Measurements from ENCODE around the gene FUT7.

FUT7 gene, protein sequence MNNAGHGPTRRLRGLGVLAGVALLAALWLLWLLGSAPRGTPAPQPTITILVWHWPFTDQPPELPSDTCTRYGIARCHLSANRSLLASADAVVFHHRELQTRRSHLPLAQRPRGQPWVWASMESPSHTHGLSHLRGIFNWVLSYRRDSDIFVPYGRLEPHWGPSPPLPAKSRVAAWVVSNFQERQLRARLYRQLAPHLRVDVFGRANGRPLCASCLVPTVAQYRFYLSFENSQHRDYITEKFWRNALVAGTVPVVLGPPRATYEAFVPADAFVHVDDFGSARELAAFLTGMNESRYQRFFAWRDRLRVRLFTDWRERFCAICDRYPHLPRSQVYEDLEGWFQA

DNA sequence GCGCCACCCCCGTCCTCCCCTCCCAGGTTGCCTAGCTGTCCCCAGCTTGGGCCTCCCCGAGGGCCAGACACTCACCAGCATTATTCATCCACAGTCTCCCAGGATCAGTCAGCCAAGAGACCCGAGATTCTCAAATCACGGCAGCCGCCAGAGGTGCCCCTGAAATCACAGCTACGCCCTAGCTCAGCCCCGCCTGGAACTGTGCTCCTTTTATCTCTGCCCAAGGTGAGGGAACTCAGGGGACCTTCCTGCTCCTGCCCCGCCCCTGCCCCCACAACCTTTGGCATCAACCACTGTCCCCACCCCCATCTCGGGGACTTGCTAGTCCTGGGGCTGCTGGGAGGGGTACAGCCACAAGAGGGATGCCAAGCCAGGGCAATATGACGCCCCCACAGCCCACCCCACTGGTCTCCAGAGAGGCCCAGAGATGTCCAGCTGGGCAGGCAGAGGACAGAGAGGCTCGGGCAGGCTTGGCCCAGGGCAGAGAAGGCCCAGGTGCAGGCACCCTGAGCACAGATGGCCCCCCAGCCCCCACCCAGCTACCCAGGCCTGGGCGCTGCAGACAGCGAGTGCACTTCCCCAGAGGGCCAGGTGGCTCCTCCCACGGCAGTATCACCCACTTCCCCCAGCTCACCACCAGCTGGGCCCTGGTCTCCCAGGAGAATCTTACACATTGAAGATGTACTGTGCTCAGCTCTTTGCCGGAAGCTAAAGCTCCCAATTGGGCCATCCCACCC, at the start of gene FUT7:
FUT7 (minus strand) TSS at position 185 of the 737 bp plus-strand sequence; CDS start at position 88, 97 bp downstream.
- DNase-seq (ENCODE audit: low read depth in 3 of 3, low spot score in 1 of 3): no peak

DNA sequence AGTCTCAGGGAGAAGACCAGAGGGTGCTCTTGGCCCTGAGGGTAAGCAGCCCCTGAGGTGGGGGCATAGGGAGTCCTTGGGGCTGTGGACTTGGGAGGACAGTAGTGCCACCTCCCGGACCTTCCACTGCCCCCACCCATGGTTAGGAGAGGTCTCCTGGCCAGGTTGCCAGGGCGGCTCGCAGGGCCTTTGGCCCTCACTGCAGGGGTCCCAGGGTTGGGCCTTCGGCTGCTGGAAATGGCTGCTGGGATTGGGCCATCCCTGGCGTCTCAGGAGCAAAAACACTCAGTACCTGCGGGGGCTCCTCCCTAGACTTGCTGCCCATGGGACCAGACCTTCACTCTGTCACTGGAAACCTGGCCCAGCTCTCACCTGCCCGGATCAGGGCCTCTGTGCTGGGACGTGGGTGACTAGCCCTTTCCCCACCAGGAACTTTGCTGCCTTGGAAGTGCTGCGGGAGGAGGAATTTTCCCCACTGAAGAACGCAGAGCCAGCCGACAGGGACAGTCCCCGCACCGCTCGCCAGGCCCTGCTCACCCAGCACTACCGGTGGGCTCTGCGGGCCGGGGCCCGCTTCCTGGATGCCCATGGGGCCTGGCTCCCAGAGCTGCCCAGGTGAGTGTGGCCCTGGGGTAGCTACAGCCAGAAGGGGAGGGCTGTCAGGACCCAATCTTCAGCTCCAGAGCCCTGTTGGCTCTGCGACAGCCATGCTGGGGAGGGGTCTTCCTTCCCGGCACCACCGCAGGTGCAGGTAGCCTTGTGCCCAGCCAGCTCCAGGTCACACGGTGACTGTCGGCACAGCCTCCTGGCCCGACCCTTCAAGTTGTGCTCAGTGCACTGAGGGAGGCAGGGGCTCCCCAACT, 48.6 kb upstream of the FUT7 start:
- DNase-seq (ENCODE audit: low read depth in 3 of 3, low spot score in 1 of 3): no peak

DNA sequence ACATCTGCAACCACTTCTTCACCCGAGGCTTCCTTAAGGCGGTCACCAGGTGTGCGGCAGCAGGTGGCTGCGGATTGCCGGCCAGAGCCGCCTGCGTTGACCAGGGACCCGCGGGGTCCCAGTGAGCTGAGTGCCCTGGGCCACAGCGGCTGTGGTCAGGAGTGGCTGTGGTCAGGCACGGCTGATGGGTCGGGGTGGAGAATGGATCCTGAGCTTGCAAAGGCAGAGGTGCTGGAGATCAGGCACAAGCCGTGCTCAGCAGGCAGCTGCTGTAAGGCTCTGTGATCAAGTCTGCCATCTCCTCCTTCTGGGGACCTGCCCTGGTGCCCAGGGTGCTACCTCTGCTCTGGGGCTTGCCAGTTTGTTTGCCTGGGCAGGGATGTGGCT, 47.5 kb upstream of the FUT7 start:
- no peak for DNase-seq (ENCODE audit: low read depth in 3 of 3, low spot score in 1 of 3)

DNA sequence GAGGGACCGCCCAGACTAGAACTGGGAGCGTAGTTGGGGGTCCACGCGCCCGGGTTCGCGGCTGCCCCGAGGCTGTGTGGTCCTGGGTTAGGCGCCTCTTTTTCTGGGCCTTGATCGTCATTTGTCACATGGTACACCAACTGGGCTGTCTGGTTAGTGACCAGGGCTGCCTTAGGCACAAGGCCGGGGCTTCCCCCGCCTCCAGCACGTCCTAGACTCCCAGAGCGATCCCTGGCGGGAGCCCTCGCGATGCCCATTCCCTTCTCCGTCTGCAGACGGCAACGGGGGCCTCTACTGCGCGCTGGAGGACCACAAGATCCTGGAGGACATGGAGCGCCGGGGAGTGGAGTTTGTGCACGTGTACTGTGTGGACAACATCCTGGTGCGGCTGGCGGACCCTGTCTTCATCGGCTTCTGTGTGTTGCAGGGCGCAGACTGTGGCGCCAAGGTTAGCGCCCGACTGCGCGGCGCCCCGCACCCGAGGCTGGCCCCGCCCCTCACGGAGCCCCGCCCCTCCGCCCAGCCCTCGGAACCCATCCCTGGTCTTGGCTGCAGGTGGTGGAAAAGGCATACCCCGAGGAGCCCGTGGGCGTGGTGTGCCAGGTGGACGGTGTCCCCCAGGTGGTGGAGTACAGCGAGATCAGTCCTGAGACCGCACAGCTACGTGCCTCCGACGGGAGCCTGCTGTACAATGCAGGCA, 47.0 kb upstream of the FUT7 start:
- no peak for DNase-seq (ENCODE audit: low read depth in 3 of 3, low spot score in 1 of 3)

DNA sequence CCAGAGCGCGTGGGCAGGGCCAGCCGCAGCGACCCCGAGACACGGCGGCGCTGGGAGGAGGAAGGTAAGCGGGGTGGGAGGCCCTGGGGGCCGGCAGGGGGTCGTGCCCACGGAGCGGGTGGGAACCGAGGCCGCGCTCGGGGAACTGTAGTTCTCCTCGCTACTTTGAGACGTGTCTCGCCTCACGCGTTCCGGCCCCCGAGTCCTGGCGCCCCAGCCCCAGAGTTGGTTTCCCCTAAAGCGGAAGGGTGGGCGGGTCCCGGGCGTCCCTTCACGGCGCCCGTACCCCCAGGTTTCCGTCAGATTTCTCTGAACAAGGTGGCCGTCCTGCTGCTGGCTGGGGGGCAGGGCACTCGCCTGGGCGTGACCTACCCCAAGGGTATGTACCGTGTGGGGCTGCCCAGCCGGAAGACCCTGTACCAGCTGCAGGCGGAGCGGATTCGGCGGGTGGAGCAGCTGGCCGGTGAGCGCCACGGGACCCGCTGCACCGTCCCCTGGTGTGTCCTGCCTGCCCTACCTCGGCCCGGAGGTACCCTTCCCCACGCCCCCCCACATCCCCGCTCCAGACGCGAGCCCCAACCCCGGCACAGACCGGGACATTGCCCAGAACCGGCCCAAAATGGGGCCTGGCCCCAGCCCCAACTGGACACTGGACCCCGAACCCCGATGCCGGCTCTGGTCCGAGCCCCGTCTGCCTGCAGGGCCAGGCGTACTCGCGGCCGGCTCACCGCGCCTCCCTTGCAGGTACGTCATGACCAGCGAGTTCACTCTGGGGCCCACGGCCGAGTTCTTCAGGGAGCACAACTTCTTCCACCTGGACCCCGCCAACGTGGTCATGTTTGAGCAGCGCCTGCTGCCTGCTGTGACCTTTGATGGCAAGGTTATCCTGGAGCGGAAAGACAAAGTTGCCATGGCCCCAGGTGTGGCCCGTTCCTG, 46.1 kb upstream of the FUT7 start:
- DNase-seq (ENCODE audit: low read depth in 3 of 3, low spot score in 1 of 3): no peak

DNA sequence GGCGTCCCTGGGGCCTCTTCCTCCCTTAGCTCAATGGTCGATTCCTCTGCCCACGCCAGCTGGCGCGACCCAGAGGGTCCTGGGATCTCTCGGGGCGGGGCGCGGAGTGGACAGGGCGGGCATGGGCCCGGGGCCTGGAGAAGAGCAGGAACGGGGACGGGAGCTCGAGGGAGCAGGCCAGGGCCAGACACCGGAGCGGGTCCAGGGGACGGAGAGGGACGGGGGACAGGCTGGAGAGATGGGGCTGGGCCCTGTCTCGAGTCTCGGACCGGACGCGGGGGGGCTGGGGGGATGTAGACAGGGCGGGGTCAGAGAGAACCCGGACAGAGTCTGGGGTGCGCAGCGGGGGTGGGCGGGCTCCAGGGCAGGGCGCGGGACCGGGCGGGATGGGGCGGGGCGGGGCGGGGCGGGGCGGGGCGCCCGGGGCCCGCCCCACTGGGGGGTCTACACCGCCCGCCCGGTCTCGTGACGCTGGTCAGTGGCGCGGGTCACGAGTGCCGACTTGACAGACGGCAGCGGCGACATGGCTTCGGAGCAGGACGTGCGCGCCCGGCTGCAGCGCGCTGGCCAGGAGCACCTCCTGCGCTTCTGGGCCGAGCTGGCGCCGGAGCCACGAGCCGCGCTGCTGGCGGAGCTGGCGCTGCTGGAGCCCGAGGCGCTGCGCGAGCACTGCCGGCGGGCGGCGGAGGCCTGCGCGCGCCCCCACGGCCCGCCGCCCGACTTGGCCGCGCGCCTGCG, 45.3 kb upstream of the FUT7 start, which contains the start of gene UAP1L1:
UAP1L1 (plus strand) TSS at position 508 of the 738 bp plus-strand sequence; CDS start at position 524, 16 bp downstream.
- no peak for DNase-seq (ENCODE audit: low read depth in 3 of 3, low spot score in 1 of 3)

DNA sequence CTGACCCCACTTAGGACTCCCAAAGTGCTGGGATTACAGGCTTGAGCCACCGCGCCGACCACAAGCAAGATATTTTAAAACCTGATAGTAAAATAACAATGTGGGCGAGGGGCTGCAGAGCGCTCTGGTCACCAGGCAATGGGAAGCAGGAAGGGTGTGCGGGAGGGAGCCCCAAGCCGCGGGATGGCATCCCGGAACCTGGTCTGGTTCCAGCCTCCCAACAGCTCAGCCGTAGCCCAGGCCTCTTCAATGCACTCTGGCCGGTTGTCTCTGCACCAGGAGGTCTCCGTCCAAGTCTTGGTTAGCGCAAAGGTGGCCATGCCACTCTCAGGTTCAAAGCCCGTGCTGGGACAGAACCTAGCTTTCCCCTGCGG, 44.7 kb upstream of the FUT7 start:
- no peak for DNase-seq (ENCODE audit: low read depth in 3 of 3, low spot score in 1 of 3)

DNA sequence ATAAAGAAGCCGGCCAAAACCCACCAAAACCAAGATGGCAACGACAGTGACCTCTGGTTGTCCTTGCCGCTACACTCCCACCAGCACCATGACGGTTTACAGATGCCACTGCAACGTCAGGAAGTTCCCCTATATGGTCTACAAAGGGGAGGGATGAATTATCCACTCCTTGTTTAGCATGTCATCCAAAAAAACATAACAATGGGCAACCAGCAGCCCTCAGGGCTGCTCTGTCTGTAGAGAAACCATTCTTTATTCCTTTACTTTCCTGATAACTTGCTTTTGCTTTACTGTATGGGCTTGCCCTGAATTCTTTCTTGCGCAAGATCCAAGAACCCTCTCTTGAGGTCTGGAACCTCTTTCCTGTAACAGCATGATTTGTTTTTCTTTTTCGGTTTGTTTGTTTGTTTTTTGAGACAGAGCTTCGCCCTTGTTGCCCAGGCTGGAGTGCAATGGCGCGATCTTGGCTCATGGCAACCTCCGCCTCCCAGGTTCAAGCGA, 43.4 kb upstream of the FUT7 start:
- no peak for DNase-seq (ENCODE audit: low read depth in 3 of 3, low spot score in 1 of 3)

DNA sequence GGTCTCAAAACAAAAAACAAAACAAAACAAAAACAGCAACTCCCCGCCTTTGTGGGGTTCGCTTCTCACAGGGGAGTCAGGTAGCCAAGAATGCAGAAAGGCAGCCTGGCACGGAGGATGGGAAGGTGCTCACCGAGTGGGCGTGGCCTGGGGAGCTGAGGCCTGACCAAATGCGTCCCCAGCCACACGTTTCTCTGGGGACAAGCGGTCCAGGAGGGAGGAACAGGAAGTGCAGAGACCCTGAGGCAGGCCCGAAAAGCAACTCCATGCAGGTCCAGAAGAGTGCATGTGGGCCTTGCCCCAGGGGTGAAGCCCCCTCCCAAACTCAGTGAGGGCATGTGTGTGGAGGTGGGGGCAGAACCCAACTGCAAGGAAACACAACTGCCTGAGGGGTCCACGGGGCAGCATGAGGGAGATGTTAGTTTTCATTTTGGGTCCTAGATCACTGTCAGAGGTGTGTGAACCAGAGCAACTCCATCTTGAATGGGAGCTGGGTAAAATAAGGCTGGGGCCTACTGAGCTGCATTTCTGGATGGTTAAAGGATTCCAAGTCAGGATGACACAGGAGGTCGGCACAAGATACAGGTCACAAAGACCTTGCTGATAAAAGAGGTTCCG, 42.9 kb upstream of the FUT7 start:
- no peak for DNase-seq (ENCODE audit: low read depth in 3 of 3, low spot score in 1 of 3)

DNA sequence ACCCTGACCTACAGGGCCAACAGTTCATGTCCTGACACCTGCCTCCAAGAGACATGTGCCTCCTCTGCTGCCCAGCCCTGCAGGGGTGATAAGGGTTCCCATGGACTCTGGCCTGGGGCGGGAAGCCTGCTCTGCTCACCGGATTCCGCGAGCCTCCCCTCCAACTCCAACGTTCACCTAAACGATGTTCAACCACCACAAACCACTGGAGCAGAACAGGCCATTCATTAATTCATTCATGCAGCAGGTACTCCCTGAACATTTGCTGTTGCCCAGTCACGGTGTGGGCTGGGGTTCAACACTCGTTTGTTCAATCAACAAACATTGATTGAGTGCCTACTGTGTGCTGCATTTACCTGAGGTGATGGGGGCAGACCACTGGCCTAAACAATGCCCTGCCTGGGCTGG, 42.1 kb upstream of the FUT7 start:
- DNase-seq (ENCODE audit: low read depth in 3 of 3, low spot score in 1 of 3): no peak

DNA sequence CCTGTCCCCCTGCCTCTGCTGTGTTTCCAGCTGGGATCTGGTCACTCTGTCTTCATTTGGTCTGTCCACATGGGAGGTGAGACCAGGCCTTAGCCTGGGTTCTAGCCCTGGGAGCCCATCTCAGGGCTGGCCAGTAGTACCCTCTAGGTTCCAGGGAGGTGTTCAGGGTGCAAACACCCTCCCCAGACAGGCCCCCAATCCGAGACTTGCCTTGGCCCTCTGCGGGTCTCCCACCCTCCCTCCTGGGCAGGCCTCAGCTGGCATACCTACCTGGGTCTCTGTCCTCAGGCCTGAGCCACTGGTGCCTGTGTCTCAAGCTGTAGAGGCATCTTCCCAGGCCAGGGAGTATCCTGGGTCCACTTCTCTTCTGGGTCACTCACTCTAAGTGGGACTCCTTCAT, 39.4 kb upstream of the FUT7 start:
- no peak for DNase-seq (ENCODE audit: low read depth in 3 of 3, low spot score in 1 of 3)

DNA sequence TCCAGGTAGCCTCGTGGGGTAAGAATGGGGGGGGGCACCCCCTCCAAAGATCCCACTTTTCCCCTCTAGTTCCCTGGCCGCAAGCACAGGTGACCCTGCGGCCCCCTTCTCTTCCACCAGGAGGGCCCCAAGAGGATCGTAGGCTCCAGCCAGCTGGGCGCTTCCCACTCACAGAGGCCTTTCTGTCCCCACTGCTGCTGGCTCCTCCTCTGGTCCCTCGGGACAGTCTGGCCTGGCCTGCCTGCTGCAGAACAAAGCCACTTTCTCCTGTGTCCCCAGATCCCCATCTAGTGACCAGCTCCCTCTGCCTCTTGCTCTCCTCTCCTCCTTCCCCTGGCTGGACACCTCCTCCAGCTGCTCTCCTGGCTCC, 39.0 kb upstream of the FUT7 start:
- DNase-seq (ENCODE audit: low read depth in 3 of 3, low spot score in 1 of 3): no peak

DNA sequence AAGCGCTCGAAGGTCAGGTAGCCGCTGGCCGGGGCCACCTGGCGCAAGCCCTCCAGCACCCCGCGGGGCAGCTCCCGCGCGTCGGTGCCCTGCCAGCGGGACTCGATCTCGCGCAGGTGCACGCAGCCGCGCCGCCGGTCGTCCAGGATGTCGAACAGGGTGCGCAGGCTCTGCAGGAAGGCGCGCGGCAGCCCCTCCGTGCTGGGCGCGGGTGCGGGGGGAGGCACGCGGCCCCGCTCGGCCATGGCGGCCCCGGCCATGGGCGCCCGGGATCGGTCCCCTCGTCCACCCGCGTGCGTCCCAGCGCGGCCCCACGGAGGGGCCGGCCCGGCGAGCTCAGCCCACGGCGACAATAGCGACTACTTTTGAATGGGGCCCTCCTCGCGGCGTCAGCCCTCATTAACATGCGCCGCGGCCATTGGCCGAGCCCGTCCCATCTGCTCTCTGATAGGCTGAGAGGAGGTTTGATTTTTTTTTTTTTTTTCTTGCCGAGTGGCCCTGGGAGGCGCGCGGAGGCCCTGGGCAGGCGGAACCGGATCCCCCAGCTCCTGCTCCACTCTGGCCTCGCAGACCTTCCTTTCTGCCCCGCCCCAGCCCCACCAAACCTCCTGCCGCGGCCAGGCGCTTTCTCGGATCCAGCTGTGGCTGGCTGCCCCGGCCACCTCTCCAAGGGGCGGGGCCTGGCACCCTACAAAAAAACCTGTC, 38.5 kb upstream of the FUT7 start, which contains the start of gene SAPCD2:
SAPCD2 (minus strand) TSS at position 357 of the 705 bp plus-strand sequence; CDS start at position 260, 97 bp downstream.
- peak; percentile 41 to 60 (median 47) for DNase-seq (ENCODE audit: low read depth in 3 of 3, low spot score in 1 of 3)

DNA sequence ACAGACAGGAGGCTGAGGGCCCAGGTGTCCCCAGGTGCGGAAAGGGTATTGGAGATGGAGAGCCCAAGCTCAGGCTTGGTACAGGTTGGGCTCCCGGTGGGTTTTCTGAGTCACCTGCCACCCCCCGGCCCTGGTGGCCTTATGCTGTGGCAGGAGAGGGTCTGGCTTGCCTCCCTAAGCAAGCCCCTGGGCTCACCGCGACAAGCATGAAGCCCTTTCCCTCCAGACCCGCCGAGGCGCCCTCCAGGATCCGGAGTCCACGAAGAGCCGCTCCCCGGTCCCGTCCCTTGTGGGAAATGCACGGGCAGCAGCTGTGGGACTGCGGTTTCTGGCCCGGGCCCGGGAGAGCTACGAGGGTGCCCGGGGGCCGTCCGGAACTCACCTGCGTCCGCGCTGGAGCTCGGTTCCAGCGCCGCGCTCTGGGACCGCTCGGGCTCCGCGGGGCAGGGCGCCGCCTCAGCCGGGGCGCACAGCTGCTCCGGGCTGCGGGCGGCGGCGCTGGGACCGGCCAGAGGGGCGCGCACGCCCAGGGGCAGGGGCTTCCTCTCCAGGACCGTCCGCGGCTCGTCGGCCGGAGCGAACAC, 37.7 kb upstream of the FUT7 start:
- DNase-seq (ENCODE audit: low read depth in 3 of 3, low spot score in 1 of 3): no peak

DNA sequence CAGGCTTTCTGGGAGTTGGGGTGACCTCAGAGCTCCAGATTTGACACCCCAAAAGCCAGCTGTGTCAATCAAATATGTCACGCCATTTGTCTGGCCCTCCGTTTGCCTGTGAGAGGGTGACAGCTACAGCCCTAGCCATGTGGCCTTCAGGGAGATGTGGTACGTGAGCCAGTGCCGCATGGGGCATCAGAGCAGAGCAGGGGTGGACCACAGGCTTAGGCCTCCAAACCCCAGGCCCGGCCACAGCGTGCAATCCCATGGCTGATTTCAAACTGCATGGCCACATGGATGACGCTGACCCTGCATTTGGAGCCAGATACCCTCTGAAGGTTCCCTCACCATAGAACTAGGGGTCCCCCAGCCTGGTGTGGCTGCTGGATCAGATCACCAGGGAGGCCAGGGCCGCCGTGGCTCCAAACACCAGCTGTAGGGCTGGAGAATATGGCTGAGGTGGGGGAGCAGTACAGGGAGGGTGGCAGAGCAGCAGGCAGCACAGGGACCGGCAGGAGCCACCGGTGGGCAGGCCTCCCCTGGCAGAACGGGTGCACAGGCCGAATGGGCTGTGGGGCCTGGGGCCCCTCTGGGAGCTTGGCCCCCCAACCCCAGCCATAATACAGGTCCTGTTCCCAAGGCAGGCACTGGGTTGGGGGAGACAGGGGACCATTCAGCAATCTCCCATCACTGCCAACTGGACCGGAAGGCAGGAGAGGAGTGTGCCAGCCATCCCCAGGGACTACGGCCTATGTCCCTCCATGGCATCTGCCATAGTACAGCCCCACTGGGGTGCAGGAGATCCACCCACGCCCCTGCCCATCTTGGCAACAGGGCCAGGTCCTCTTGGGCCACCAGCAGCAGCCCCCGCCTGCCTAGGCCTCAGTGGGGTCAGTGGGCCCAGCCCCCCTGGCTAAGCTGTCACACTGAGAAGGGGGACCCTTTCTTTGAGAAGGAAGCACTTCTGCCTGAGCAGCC, 36.9 kb upstream of the FUT7 start:
- DNase-seq (ENCODE audit: low read depth in 3 of 3, low spot score in 1 of 3): no peak

DNA sequence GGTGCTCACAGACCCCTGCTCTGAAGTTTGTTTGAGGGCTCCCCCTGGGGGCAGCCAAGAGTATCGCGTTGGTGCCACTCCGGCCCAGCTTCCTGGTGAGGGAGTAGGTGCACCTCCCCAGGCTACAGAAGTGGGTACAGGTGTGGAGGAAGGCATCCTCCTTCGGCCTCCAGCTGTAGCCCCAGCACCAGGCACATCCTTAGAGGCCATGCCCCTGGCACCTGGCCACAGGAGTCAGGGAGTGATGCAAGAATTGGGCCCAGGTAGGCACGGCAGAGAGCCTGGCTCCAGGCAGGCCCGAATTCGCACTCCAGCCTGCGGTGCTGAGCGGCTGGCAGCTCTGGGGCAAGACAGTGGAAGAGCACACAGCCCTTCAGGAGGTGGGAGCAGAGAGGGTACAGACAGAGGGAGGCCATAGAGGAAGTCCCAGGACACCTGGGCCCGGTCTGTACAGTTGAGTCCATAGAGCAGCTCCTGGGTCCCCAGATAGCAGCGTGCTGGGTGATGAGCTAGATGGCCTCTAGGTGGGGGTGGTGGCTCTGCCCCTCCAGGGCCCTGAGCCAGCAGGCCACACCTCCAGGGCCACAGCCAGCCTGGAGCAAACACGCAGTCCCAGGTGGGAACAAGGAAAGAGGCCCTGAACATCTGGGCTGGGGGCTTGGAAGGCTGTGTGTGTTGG, 36.1 kb upstream of the FUT7 start:
- peak; percentile 69 to 83 (median 73) for DNase-seq (ENCODE audit: low read depth in 3 of 3, low spot score in 1 of 3)

All from stimulated activated CD4-positive, alpha-beta T cell treated with anti-CD3 and anti-CD28 coated beads, TNF-alpha, amount 100 ng/mL, for 1 hour (primary cell).